Fibroblast of lung (primary cell): ENCODE measurements around the gene TXNDC8. TPM values are rescaled to one million over a fixed set of nuclear protein-coding genes. Genes with fewer than 3 reads are reported as not detected.
A peak's percentile ranks its signal among the peaks of the same experiment; 100 is the strongest.

ENCODE experiments used
- DNase-seq, 2 donors: peaks; one replicate each; pipeline versions ENCODE4 v3.0.0 to v3.0.0-alpha.2; 2010; ENCODE audit warnings: low read depth in 2 of 2
- H2AFZ ChIP-seq: 2 replicates; pipeline ENCODE4 v1.5.1; 2012; ENCODE audit warnings: low read length, control low read depth, inconsistent platforms
- H3K27ac ChIP-seq: 2 replicates; pipeline ENCODE4 v1.5.1; 2011; ENCODE audit warnings: low read length, control low read depth; ENCODE audit not compliant: insufficient read depth
- H3K27me3 ChIP-seq: 2 replicates; pipeline ENCODE4 v1.5.1; 2011; ENCODE audit warnings: mild to moderate bottlenecking, low read length; ENCODE audit not compliant: control insufficient read depth, insufficient read depth
- H3K36me3 ChIP-seq: 2 replicates; pipeline ENCODE4 v1.5.1; 2011; ENCODE audit warnings: low read length; ENCODE audit not compliant: control insufficient read depth, insufficient read depth
- H3K4me1 ChIP-seq: 2 replicates; pipeline ENCODE4 v1.5.1; 2011; ENCODE audit warnings: low read length; ENCODE audit not compliant: control insufficient read depth, insufficient read depth; ENCODE audit errors: extremely low read depth
- H3K4me2 ChIP-seq: 2 replicates; pipeline ENCODE4 v1.5.1; 2011; ENCODE audit warnings: low read length, control low read depth; ENCODE audit not compliant: insufficient read depth; ENCODE audit errors: extremely low read depth
- H3K4me3 ChIP-seq, 4 experiments: fragments of 200-600 bp in 1 of 4; sonication (generic) in 1 of 4; replicated peaks in 1 of 4; 2 replicates each; pipeline ENCODE4 v1.5.1; 2011 to 2016; ENCODE audit warnings: low read length in 4 of 4, low read depth in 3 of 4, mild to moderate bottlenecking in 3 of 4, control low read depth in 2 of 4, inconsistent platforms in 1 of 4, mixed read lengths in 1 of 4; ENCODE audit not compliant: insufficient read depth in 1 of 4; ENCODE audit errors: control extremely low read depth in 1 of 4
- H3K79me2 ChIP-seq: 2 replicates; pipeline ENCODE4 v1.5.1; 2012; ENCODE audit warnings: mild to moderate bottlenecking, low read length, inconsistent platforms; ENCODE audit not compliant: control insufficient read depth, insufficient read depth
- H3K9ac ChIP-seq: 2 replicates; pipeline ENCODE4 v1.5.1; 2011; ENCODE audit warnings: mild to moderate bottlenecking, low read length, control low read depth; ENCODE audit not compliant: insufficient read depth
- H3K9me3 ChIP-seq: 2 replicates; pipeline ENCODE4 v1.5.1; 2012; ENCODE audit warnings: low read depth, low read length; ENCODE audit not compliant: control insufficient read depth, insufficient read depth
- H4K20me1 ChIP-seq: 2 replicates; pipeline ENCODE4 v1.5.1; 2011; ENCODE audit warnings: low read length; ENCODE audit not compliant: control insufficient read depth, insufficient read depth; ENCODE audit errors: extremely low read depth
- EZH2 ChIP-seq: IDR thresholded peaks from 2 replicates; pipeline ENCODE4 v1.5.1; 2012; ENCODE audit warnings: low read length, control low read depth, mild to moderate bottlenecking; ENCODE audit errors: missing control alignments
- polyA plus RNA-seq, 2 donors: library from polyadenylated mRNA; depleted of rRNA in 1 of 2; stranded (reverse) in 1 of 2; unstranded in 1 of 2; fragments of >200 nt; gene quantifications; 2 replicates each; pipeline ENCODE4 v1.2.1, GENCODE V29; 2011 to 2012; ENCODE audit warnings: missing spikeins in 1 of 2
- total RNA-seq: library from RNA; depleted of rRNA; stranded (reverse); fragments of >200 nt; gene quantifications from 2 replicates; pipeline ENCODE4 v1.2.1, GENCODE V29; 2014
- TF ChIP-seq, protein P1 (sequence below), 2 donors: IDR thresholded peaks in 1 of 2; conservative IDR thresholded peaks in 1 of 2; 1 replicate in 1 of 2; 2 replicates in 1 of 2; pipeline ENCODE4 v1.5.1; 2011 to 2012; ENCODE audit warnings: low read length in 2 of 2, control low read depth in 1 of 2, inconsistent platforms in 1 of 2, low read depth in 1 of 2, mild to moderate bottlenecking in 1 of 2

TXNDC8 gene
- total and polyA plus RNA-seq, 2 donors (not counting 1 experiment from before 2014, with no cell fraction given): not detected

DNA sequence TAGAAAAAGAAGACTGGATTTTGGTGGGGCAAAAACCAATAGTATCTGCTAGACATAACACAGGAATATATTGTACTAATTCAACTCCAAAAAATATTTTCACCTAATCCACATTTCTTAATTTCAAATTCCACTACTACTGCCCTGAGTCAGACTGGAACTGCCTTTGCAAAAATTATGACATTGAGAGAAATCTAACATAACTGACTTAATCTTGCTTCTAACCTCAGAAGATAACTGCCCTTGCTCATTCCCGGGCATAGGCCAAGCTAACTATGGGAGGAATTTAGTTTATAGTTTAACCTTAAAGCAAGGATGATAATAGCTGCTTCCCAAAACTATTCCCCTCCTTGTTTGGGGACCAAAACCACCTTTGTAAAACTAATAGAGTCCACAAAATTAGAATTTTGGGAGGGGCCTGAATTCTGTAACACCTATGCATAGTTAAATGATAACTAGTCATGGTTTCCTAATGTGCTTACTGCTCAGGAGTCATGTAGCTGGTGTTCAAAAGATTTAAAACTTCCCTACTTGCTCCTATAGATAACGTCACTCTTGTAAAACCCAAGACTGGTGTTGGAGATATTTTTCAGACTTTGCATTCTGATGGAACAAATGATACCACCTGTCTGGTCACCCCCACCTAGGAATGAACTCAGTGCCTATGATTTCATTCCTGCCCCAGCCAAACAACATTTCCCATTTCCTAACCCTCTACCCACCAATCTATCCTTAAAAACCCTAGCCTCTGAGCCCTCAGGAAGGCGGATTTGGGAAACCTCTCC lies 67.3 kb downstream of the TXNDC8 start:
- TF ChIP-seq, protein P1, sequence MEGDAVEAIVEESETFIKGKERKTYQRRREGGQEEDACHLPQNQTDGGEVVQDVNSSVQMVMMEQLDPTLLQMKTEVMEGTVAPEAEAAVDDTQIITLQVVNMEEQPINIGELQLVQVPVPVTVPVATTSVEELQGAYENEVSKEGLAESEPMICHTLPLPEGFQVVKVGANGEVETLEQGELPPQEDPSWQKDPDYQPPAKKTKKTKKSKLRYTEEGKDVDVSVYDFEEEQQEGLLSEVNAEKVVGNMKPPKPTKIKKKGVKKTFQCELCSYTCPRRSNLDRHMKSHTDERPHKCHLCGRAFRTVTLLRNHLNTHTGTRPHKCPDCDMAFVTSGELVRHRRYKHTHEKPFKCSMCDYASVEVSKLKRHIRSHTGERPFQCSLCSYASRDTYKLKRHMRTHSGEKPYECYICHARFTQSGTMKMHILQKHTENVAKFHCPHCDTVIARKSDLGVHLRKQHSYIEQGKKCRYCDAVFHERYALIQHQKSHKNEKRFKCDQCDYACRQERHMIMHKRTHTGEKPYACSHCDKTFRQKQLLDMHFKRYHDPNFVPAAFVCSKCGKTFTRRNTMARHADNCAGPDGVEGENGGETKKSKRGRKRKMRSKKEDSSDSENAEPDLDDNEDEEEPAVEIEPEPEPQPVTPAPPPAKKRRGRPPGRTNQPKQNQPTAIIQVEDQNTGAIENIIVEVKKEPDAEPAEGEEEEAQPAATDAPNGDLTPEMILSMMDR (conservative IDR thresholded peaks at IDR 0.05 in 1 of 2, IDR thresholded peaks at IDR 0.05 in 1 of 2; ENCODE audit: low read depth in 1 of 2, low read length in 2 of 2): no peak
- no peak for TF ChIP-seq EZH2
- Histone ChIP-seq H4K20me1 (no peaks in the 10 kb centered on the region), H3K4me1 (no peaks in the 10 kb centered on the region), H3K9ac (no peak overlapping the region), H2AFZ (no peak overlapping the region), H3K36me3 (no peaks in the 10 kb centered on the region), H3K27me3 (no peaks in the 10 kb centered on the region), H3K4me2 (no peak overlapping the region), H3K9me3 (no peaks in the 10 kb centered on the region), H3K79me2 (no peaks in the 10 kb centered on the region), H3K4me3 (no peak overlapping the region), H3K27ac (no peak overlapping the region)
- DNase-seq: no peak

DNA sequence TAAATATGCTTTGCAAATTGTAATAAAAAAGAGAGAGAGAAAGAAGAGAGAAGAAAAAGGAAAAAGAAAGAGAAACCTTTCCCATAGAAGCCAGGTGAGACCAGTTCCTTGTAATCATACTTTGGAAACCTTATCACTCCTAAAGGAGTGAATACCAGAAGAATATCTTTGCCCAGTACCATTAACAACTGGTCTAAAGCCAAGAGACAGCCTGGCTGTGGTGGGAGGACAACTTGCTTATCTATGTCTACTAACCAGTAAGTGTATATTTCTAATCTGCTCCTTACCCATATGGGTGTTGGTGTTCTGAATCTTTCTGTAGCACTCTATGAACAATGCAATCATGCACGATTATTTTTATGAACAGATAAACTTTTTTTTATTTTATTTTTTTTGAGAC lies 70.9 kb downstream of the TXNDC8 start:
- no peaks in the 10 kb centered on the region for H3K9me3 ChIP-seq
- H3K4me2 ChIP-seq: no peak overlapping the region

DNA sequence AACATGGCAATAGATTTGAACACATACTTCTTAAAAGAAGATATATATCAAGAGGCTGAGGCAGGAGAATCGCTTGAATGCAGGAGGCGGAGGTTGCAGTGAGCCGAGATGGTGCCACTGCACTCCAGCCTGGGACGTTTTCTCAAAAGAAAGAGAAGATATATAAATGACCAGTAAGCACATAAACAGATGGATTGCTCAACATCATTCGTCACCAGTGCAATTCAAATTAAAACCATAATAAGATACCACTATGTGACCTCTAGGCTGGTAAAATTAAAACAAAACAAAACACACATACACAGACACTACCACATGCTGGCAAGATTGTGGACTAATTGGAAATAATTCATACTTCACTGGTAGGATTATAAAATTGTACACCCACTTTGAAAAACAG lies 76.0 kb downstream of the TXNDC8 start:
- no peak overlapping the region for H2AFZ ChIP-seq
- no peaks in the 10 kb centered on the region for H3K36me3 ChIP-seq
- H3K4me1 ChIP-seq: peaks cover 8% of the 10 kb centered on the region
- H4K20me1 ChIP-seq: no peaks in the 10 kb centered on the region
- DNase-seq: peak in 1 of 2 donors; percentile 63
- no peaks in the 10 kb centered on the region for H3K9me3 ChIP-seq
- TF ChIP-seq, protein P1 (conservative IDR thresholded peaks at IDR 0.05 in 1 of 2, IDR thresholded peaks at IDR 0.05 in 1 of 2; ENCODE audit: low read depth in 1 of 2, low read length in 2 of 2): no peak
- TF ChIP-seq EZH2: no peak
- no peak overlapping the region for H3K4me3 ChIP-seq
- H3K79me2 ChIP-seq: no peaks in the 10 kb centered on the region
- no peak overlapping the region for H3K9ac ChIP-seq
- H3K4me2 ChIP-seq: peak overlapping the region; percentile 25
- H3K27ac ChIP-seq: no peak overlapping the region
- H3K27me3 ChIP-seq: no peaks in the 10 kb centered on the region

More for the DNA sequence above, 70.9 kb downstream of the TXNDC8 start:
- Histone ChIP-seq H3K27ac (no peak overlapping the region), H3K27me3 (no peaks in the 10 kb centered on the region), H3K36me3 (no peaks in the 10 kb centered on the region), H3K4me3 (no peak overlapping the region), H4K20me1 (no peaks in the 10 kb centered on the region), H3K79me2 (no peaks in the 10 kb centered on the region), H2AFZ (no peak overlapping the region), H3K4me1 (no peaks in the 10 kb centered on the region), H3K9ac (no peak overlapping the region)
- no peak for DNase-seq
- no peak for TF ChIP-seq EZH2
- TF ChIP-seq, protein P1 (conservative IDR thresholded peaks at IDR 0.05 in 1 of 2, IDR thresholded peaks at IDR 0.05 in 1 of 2; ENCODE audit: low read depth in 1 of 2, low read length in 2 of 2): no peak
